Subcutaneous abdominal adipose tissue (tissue), 5 donors: Measurements from ENCODE around the gene COMMD4.
"Not testable (repeated sequence)": the region's sequence is repeated elsewhere in the genome, so short reads cannot be mapped to it uniquely, and the experiment has no call there.

Experiments used
- H3K27ac ChIP-seq: one replicate; pipeline ENCODE4 v1.7.0; 2013; ENCODE audit warnings: low read depth, mild to moderate bottlenecking, inconsistent platforms, low read length, moderate library complexity
- H3K27me3 ChIP-seq, 5 donors: one replicate each; pipeline ENCODE4 v1.7.0; 2013; ENCODE audit warnings: low read length in 5 of 5, inconsistent platforms in 1 of 5; ENCODE audit not compliant: control insufficient read depth in 5 of 5, insufficient read depth in 4 of 5
- H3K36me3 ChIP-seq, 5 donors: one replicate each; pipeline ENCODE4 v1.7.0; 2013; ENCODE audit warnings: low read length in 5 of 5; ENCODE audit not compliant: control insufficient read depth in 5 of 5, insufficient read depth in 5 of 5
- H3K4me1 ChIP-seq, 5 donors: one replicate each; pipeline ENCODE4 v1.7.0; 2013; ENCODE audit warnings: low read length in 5 of 5, mild to moderate bottlenecking in 3 of 5, moderate library complexity in 1 of 5; ENCODE audit not compliant: control insufficient read depth in 5 of 5, insufficient read depth in 5 of 5
- H3K4me3 ChIP-seq, 5 donors: one replicate each; pipeline ENCODE4 v1.7.0; 2013; ENCODE audit warnings: low read length in 5 of 5, low read depth in 1 of 5
- H3K9ac ChIP-seq, 5 donors: one replicate each; pipeline ENCODE4 v1.7.0; 2013; ENCODE audit warnings: low read length in 5 of 5, mild to moderate bottlenecking in 4 of 5, moderate library complexity in 3 of 5
- H3K9me3 ChIP-seq, 5 donors: one replicate each; pipeline ENCODE4 v1.7.0; 2013; ENCODE audit warnings: low read length in 5 of 5; ENCODE audit not compliant: control insufficient read depth in 5 of 5
- donor health status: healthy.
- donor health status: healthy.
- donor health status: healthy.
- donor health status: healthy.
- donor health status: healthy.

The COMMD4 gene

DNA sequence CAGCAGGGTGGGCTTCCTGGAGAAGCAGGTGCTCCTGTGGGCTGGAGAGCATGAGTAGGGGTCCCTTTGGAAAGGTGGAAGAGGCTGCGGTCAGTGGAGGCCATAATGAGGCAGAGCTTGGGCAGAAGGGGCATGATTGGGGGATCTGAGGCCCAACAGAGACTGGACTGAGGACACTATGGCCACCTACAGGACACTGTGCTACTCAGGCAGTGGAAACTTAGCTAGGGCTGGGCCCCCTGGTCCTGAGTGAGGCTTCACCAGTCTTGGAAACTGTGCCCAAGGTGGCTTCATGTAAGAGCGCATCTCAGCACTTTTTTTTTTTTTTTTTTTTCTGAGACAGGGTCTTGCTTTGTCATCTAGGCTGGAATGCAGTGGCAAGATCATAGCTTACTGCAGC is 6.3 kb upstream of the COMMD4 start:
- no peaks in the 10 kb centered on the region for H3K9me3 ChIP-seq
- no peaks in the 10 kb centered on the region for H3K27me3 ChIP-seq
- H3K27ac ChIP-seq: no peak overlapping the region
- no peak overlapping the region for H3K4me3 ChIP-seq
- H3K9ac ChIP-seq: no peak overlapping the region
- no peaks in the 10 kb centered on the region for H3K36me3 ChIP-seq
- no peaks in the 10 kb centered on the region for H3K4me1 ChIP-seq

DNA sequence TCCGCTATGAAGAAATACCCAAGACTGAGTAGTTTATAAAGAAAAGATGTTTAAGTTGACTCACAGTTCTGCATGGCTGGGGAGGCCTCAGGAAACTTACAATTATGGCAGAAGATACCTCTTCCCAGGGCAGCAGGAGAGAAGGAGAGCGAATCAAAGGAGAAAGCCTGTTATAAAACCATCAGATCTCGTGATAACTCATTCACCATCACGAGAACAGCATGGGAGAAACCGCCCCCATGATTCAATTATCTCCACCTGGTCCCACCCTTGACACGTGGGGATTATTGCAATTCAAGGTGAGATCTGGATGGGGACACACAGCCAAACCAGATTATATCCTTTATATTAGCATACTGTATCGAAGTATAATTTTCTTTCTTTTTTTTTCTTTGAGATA is 3.8 kb upstream of the COMMD4 start:
- H3K9me3 ChIP-seq, H3K36me3 ChIP-seq, H3K4me3 ChIP-seq, H3K27me3 ChIP-seq, H3K27ac ChIP-seq, H3K9ac ChIP-seq: not testable (repeated sequence)
- peaks cover 6 to 18% (median 13%) of the 10 kb centered on the region in 5 donors for H3K4me1 ChIP-seq

GRCh38 chr15:75333654-75334419 is 2.0 kb upstream of the COMMD4 start:
- peaks cover 6 to 18% (median 13%) of the 10 kb centered on the region in 5 donors for H3K4me1 ChIP-seq
- H3K27me3 ChIP-seq, H3K27ac ChIP-seq, H3K9me3 ChIP-seq, H3K4me3 ChIP-seq, H3K9ac ChIP-seq, H3K36me3 ChIP-seq: not testable (repeated sequence)

DNA sequence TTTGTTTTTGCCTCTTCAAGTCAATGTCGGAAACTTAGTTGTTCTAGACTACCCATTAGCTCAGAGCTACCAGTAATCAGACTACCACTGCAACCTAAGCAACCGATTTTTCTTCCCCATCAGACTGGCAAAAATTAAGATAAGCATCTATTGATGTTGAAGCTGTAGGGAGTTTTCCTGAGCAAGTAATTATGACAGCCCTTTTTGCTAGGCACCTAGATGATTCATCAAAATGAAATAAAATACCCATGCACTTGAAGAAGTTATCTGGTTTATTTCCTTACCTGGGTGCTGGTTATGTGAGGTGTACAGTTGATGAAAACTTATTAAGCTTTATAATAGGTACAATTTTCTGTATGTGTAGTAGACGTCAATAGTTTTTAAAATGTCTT is 554 bp upstream of the COMMD4 start:
- H3K27me3 ChIP-seq: no peaks in the 10 kb centered on the region
- H3K4me3 ChIP-seq: peak overlapping the region; percentile 58 to 81 (median 74)
- peak overlapping the region in 3 of 5 donors; percentile 21 to 84 (median 81) for H3K9ac ChIP-seq
- peak overlapping the region; percentile 62 for H3K27ac ChIP-seq
- H3K4me1 ChIP-seq: peaks cover 6 to 18% (median 13%) of the 10 kb centered on the region in 5 donors
- peaks cover 0 to 20% (median 16%) of the 10 kb centered on the region in 5 donors for H3K36me3 ChIP-seq
- H3K9me3 ChIP-seq: no peaks in the 10 kb centered on the region

- Histone ChIP-seq H3K9me3 (no peaks in the 10 kb centered on the region), H3K27me3 (no peaks in the 10 kb centered on the region), H3K9ac (no peak overlapping the region), H3K27ac (no peak overlapping the region), H3K4me1 (peaks cover 6 to 21% (median 13%) of the 10 kb centered on the region in 5 donors), H3K4me3 (no peak overlapping the region), H3K36me3 (peaks cover 0 to 29% (median 19%) of the 10 kb centered on the region in 5 donors)
These were observed 2.9 kb downstream of the COMMD4 start for GRCh38 chr15:75338661-75339240.

- no peaks in the 10 kb centered on the region for H3K9me3 ChIP-seq
- no peak overlapping the region for H3K27ac ChIP-seq
- H3K36me3 ChIP-seq: peaks cover 0 to 29% (median 19%) of the 10 kb centered on the region in 5 donors
- H3K4me1 ChIP-seq: peaks cover 6 to 23% (median 16%) of the 10 kb centered on the region in 5 donors
- H3K9ac ChIP-seq: no peak overlapping the region
- no peaks in the 10 kb centered on the region for H3K27me3 ChIP-seq
- H3K4me3 ChIP-seq: no peak overlapping the region
These were observed 3.8 kb downstream of the COMMD4 start for GRCh38 chr15:75339531-75340240.

GRCh38 chr15:75342221-75342620 is 6.4 kb downstream of the COMMD4 start:
- H3K27ac ChIP-seq: no peak overlapping the region
- H3K4me3 ChIP-seq: no peak overlapping the region
- H3K9me3 ChIP-seq: no peaks in the 10 kb centered on the region
- peaks cover 0 to 13% (median 8%) of the 10 kb centered on the region in 5 donors for H3K4me1 ChIP-seq
- peaks cover 0 to 29% (median 19%) of the 10 kb centered on the region in 5 donors for H3K36me3 ChIP-seq
- H3K9ac ChIP-seq: no peak overlapping the region
- H3K27me3 ChIP-seq: no peaks in the 10 kb centered on the region

DNA sequence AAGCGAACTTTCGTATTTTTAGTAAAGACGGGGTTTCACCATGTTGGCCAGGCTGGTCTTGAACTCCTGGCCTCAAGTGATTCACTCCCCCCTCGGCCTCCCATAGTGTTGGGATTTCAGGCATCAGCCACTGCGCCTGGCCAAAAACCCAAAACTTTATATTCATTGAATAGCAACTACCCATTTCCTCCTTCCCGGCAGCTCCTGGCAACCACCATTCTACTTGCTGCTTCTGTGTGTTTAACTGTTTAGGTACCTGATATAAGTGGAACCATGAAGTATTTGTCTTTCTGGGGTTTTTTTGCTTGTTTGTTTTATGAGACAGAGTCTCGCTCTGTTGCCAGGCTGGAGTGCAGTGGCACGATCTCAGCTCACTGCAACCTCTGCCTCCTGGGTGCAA is 8.1 kb downstream of the COMMD4 start:
- H3K27ac ChIP-seq, H3K9me3 ChIP-seq, H3K27me3 ChIP-seq, H3K9ac ChIP-seq, H3K4me3 ChIP-seq: not testable (repeated sequence)
- Histone ChIP-seq H3K4me1 (peaks cover 1 to 28% (median 24%) of the 10 kb centered on the region in 5 donors), H3K36me3 (peaks cover 0 to 22% (median 16%) of the 10 kb centered on the region in 5 donors)

DNA sequence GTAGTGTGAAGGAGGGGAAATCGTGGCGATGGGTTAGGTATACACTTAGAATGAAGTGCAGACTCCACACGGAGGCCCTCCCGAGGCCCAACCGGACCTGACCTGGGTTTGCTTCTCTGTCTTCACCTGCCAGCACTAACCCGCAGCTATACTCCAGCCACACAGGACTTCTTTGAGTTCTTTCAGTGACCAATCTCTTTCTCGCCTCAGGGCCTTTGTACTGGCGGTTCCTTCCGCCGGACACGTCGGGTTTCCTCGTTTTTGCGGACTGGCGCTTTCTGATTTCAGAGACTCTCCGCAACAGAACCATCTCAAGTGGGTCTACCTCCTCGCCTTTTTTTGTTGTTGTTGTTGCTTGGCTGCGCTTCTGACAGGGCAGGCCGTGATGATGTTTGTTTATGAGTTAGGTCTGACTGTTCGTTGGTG is 10.9 kb downstream of the COMMD4 start, which contains the start of gene NEIL1:
Gene NEIL1, plus strand, starts transcription at position 244 of the 426 bp plus-strand sequence. CDS start 1,867 bp downstream, outside the sequence.
- peak within 1 kb of the TSS; percentile 57 for H3K27ac ChIP-seq
- H3K4me1 ChIP-seq: peaks cover 1 to 45% (median 37%) of the 10 kb centered on the region in 5 donors
- H3K4me3 ChIP-seq: peak within 1 kb of the TSS; percentile 86 to 98 (median 91)
- no peaks in the 10 kb centered on the region for H3K27me3 ChIP-seq
- H3K36me3 ChIP-seq: peaks cover 0 to under 1% (median 0%) of the 10 kb centered on the region in 5 donors
- H3K9ac ChIP-seq: peak within 1 kb of the TSS; percentile 80 to 86 (median 81)
- no peaks in the 10 kb centered on the region for H3K9me3 ChIP-seq
